OCI-LY7 (cell line): ENCODE data around the gene CTNND2.

Source experiments
- CTCF ChIP-seq: fragments of 200-600 bp; sonication (generic); conservative IDR thresholded peaks from 2 replicates; pipeline ENCODE4 v1.5.1; 2014; ENCODE audit warnings: mild to moderate bottlenecking, antibody characterized with exemption, low read length, moderate library complexity, mixed read lengths
- EZH2phosphoT487 ChIP-seq: fragments of 200-600 bp; sonication (generic); IDR thresholded peaks from 2 replicates; pipeline ENCODE4 v1.6.1; 2018; ENCODE audit warnings: low read depth, borderline replicate concordance, mild to moderate bottlenecking, mixed run types, antibody characterized with exemption, low read length, moderate library complexity, mixed read lengths

GRCh38 chr5:11139217-11139865 is 764.9 kb downstream of the CTNND2 start:
- TF ChIP-seq CTCF (no peak), EZH2phosphoT487 (no peak)
